Measurements from ENCODE around the gene OR6N2.

GRCh38 chr1:158735848-158736247 is 45.2 kb downstream of the OR6N2 start:
- TF ChIP-seq CTCF (IDR thresholded peaks at IDR 0.05; ENCODE audit: low read depth, low read length, poor library complexity, severe bottlenecking) (no peak), EZH2phosphoT487 (IDR thresholded peaks at IDR 0.05; ENCODE audit: borderline replicate concordance, low read length) (no peak)

All from DOHH2 (cell line).